IMR-90 (cell line): Measurements from ENCODE around the gene ZNF600. TPM values are rescaled to one million over a fixed set of nuclear protein-coding genes. Genes with fewer than 3 reads are reported as not detected.
"Not testable (repeated sequence)": the region's sequence is repeated elsewhere in the genome, so short reads cannot be mapped to it uniquely, and the experiment has no call there.

Experiments
- ATAC-seq: fragments of 200-7000 bp; cut with Tn5 transposase; 2 replicates; pipeline ENCODE4 v1.9.1; 2020; ENCODE audit warnings: low read depth, mild to moderate bottlenecking, moderate library complexity
- BruUV-seq: library from RNA; stranded (reverse); fragments of 400-500 nt; replicated peaks from 2 replicates; lab custom pipeline; 2021; lab: Mats Ljungman, UMichigan
- CTCF ChIA-PET: fragments of 300-600 bp; formaldehyde crosslinking; extraction: SDS; loops from one replicate; lab custom pipeline; 2021; ENCODE audit warnings: antibody characterized with exemption; lab: Yijun Ruan, JAX
- POLR2A ChIA-PET: fragments of 300-600 bp; sonication (Branson Sonifier 250); formaldehyde crosslinking; loops from one replicate; lab custom pipeline; 2022; ENCODE audit warnings: antibody characterized with exemption; ENCODE audit not compliant: unreplicated experiment; lab: Charles Lee
- DNase-seq: peaks from one replicate; pipeline ENCODE4 v3.0.0; 2013
- H2AFZ ChIP-seq: replicated peaks from 2 replicates; pipeline ENCODE3; 2013; ENCODE audit warnings: low read length, mild to moderate bottlenecking; ENCODE audit not compliant: poor library complexity
- H2AK5ac ChIP-seq: 2 replicates; pipeline ENCODE4 v1.6.1; 2013; ENCODE audit warnings: low read depth, low read length, inconsistent platforms
- H2AK9ac ChIP-seq: replicated peaks from 2 replicates; pipeline ENCODE3; 2013; ENCODE audit warnings: mild to moderate bottlenecking, low read depth, low read length, moderate library complexity; ENCODE audit not compliant: poor library complexity
- H2BK120ac ChIP-seq: 2 replicates; pipeline ENCODE4 v1.6.1; 2013; ENCODE audit warnings: low read depth, low read length, inconsistent platforms
- H2BK15ac ChIP-seq: 3 replicates; pipeline ENCODE4 v1.6.1; 2013; ENCODE audit warnings: low read depth, low read length, inconsistent platforms
- H2BK20ac ChIP-seq: 2 replicates; pipeline ENCODE4 v1.6.1; 2013; ENCODE audit warnings: low read depth, mild to moderate bottlenecking, inconsistent platforms, low read length, moderate library complexity
- H2BK5ac ChIP-seq: 2 replicates; pipeline ENCODE4 v1.6.1; 2013; ENCODE audit warnings: mild to moderate bottlenecking, low read depth, low read length, inconsistent platforms; ENCODE audit not compliant: poor library complexity, severe bottlenecking
- H3K14ac ChIP-seq: replicated peaks from 2 replicates; pipeline ENCODE4 v1.6.1; 2013; ENCODE audit warnings: low read depth, low read length, inconsistent platforms
- H3K18ac ChIP-seq: 2 replicates; pipeline ENCODE4 v1.6.1; 2013; ENCODE audit warnings: low read depth, low read length, control low read depth
- H3K23ac ChIP-seq: 2 replicates; pipeline ENCODE4 v1.6.1; 2013; ENCODE audit warnings: low read depth, low read length, inconsistent platforms
- H3K27ac ChIP-seq: 2 replicates; pipeline ENCODE4 v1.5.1; 2013; ENCODE audit warnings: mild to moderate bottlenecking, control low read depth, low read length; ENCODE audit not compliant: insufficient read depth
- H3K27me3 ChIP-seq: 2 replicates; pipeline ENCODE4 v1.6.1; 2013; ENCODE audit warnings: low read length; ENCODE audit not compliant: control insufficient read depth, insufficient read depth
- H3K36me3 ChIP-seq: 2 replicates; pipeline ENCODE4 v1.6.1; 2013; ENCODE audit warnings: low read length, mixed read lengths; ENCODE audit not compliant: control insufficient read depth, insufficient read depth
- H3K4ac ChIP-seq: 2 replicates; pipeline ENCODE4 v1.6.1; 2013; ENCODE audit warnings: low read depth, low read length, inconsistent platforms
- H3K4me1 ChIP-seq: 2 replicates; pipeline ENCODE4 v1.6.1; 2013; ENCODE audit warnings: low read length, mixed read lengths; ENCODE audit not compliant: control insufficient read depth, insufficient read depth
- H3K4me2 ChIP-seq: 2 replicates; pipeline ENCODE4 v1.6.1; 2013; ENCODE audit warnings: low read depth, mild to moderate bottlenecking, control low read depth, low read length, moderate library complexity
- H3K4me3 ChIP-seq: 2 replicates; pipeline ENCODE4 v1.5.1; 2013; ENCODE audit warnings: low read depth, mild to moderate bottlenecking, control low read depth, low read length, moderate library complexity; ENCODE audit not compliant: insufficient read depth
- H3K56ac ChIP-seq: 2 replicates; pipeline ENCODE4 v1.6.1; 2013; ENCODE audit warnings: low read length, inconsistent platforms; ENCODE audit not compliant: insufficient read depth; ENCODE audit errors: extremely low read depth
- H3K79me1 ChIP-seq, 2 experiments: 2 replicates each; pipeline ENCODE4 v1.6.1; 2013; ENCODE audit warnings: low read length in 2 of 2, inconsistent platforms in 1 of 2, low read depth in 1 of 2
- H3K9ac ChIP-seq: 2 replicates; pipeline ENCODE4 v1.6.1; 2013; ENCODE audit warnings: low read depth, low read length, control low read depth
- H3K9me1 ChIP-seq: 2 replicates; pipeline ENCODE4 v1.6.1; 2013; ENCODE audit warnings: low read length, inconsistent platforms; ENCODE audit not compliant: insufficient read depth
- H3K9me3 ChIP-seq: 2 replicates; pipeline ENCODE4 v1.6.1; 2013; ENCODE audit warnings: low read length; ENCODE audit not compliant: control insufficient read depth, insufficient read depth
- H4K20me1 ChIP-seq: 2 replicates; pipeline ENCODE4 v1.6.1; 2013; ENCODE audit warnings: low read length, inconsistent platforms; ENCODE audit not compliant: insufficient read depth
- H4K5ac ChIP-seq: 2 replicates; pipeline ENCODE4 v1.6.1; 2013; ENCODE audit warnings: mild to moderate bottlenecking, low read depth, low read length, control low read depth
- H4K8ac ChIP-seq, 2 experiments: 2 replicates each; pipeline ENCODE4 v1.6.1; 2013; ENCODE audit warnings: low read depth in 2 of 2, low read length in 2 of 2, control low read depth in 1 of 2, inconsistent platforms in 1 of 2
- H4K91ac ChIP-seq: 2 replicates; pipeline ENCODE4 v1.6.1; 2013; ENCODE audit warnings: low read depth, low read length, inconsistent platforms; ENCODE audit not compliant: insufficient read depth
- WGBS, 2 experiments: methylation state at CpG; one replicate each; pipeline versions ENCODE4 v1.1.5 to v1.1.7; 2013; ENCODE audit warnings: missing lambda C conversion rate in 2 of 2; ENCODE audit not compliant: insufficient read length in 1 of 2; ENCODE audit errors: extremely low coverage in 2 of 2; 5-methylcytosine and 5-hydroxymethylcytosine counted together
- dilution Hi-C: fragments of 300-500 bp; cut with HindIII; formaldehyde crosslinking; loops from one replicate; pipeline ENCODE4 v1.14.3; 2018; ENCODE audit warnings: low sequenced_read_pairs; ENCODE audit not compliant: unreplicated experiment
- in situ Hi-C: fragments of 300-500 bp; cut with MboI; formaldehyde crosslinking; loops from 3 replicates; pipeline ENCODE4 v1.14.3; 2019; ENCODE audit warnings: low sequenced_read_pairs, inconsistent platforms, mixed read lengths
- intact Hi-C: fragments of 100-400 bp; cut with micrococcal nuclease; formaldehyde crosslinking; loops from 2 replicates; pipeline ENCODE4 v1.10.0; 2022
- polyA plus RNA-seq, 3 experiments: library from polyadenylated mRNA; depleted of rRNA; stranded (reverse); fragments of >200 nt; gene quantifications; 2 replicates each; pipeline ENCODE4 v1.2.3, GENCODE V29; 2012; ENCODE audit warnings: low replicate concordance in 1 of 3
- total RNA-seq: library from RNA; depleted of rRNA; stranded (reverse); fragments of >200 nt; gene quantifications from 2 replicates; pipeline ENCODE4 v1.2.3, GENCODE V29; 2012

Gene ZNF600
- total and polyA plus RNA-seq, 2 of the 4 experiments (the other 2 are of a cell fraction), result 4.0 to 4.1 TPM

GRCh38 chr19:52799950-52800640 lies 13.5 kb upstream of the ZNF600 start:
- WGBS, 2 experiments, result no CpG with 5 or more reads among the region's 9 CpGs

More at GRCh38 chr19:52799950-52800640, 13.5 kb upstream of the ZNF600 start:
- H3K14ac ChIP-seq, H2BK5ac ChIP-seq, BruUV-seq, ATAC-seq, H2AFZ ChIP-seq, H3K18ac ChIP-seq, H3K9me1 ChIP-seq, H4K5ac ChIP-seq, H2BK15ac ChIP-seq, H2AK5ac ChIP-seq, H3K4me2 ChIP-seq, H3K56ac ChIP-seq, H4K8ac ChIP-seq, H4K91ac ChIP-seq, H3K23ac ChIP-seq, DNase-seq, in situ Hi-C loops, H2BK20ac ChIP-seq, intact Hi-C loops, H2BK120ac ChIP-seq, H3K4me3 ChIP-seq, dilution Hi-C loops, CTCF ChIA-PET, H2AK9ac ChIP-seq, H3K79me1 ChIP-seq, H3K4me1 ChIP-seq, H3K9ac ChIP-seq, H4K20me1 ChIP-seq, POLR2A ChIA-PET, H3K4ac ChIP-seq, H3K27ac ChIP-seq, H3K27me3 ChIP-seq: not testable (repeated sequence)
- H3K9me3 ChIP-seq, result peaks cover 71% of the 10 kb centered on the region
- H3K36me3 ChIP-seq, result peaks cover 38% of the 10 kb centered on the region
